SJSA1 (cell line): Measurements from ENCODE around the gene ARHGEF3. TPM values are rescaled to one million over a fixed set of nuclear protein-coding genes. Genes with fewer than 3 reads are reported as not detected.

Experiments
- DNase-seq, 2 experiments: peaks; one replicate each; pipeline ENCODE4 v3.0.0-alpha.2; 2015 to 2020; ENCODE audit warnings: low spot score in 2 of 2, low read depth in 1 of 2
- H3K27ac ChIP-seq: fragments of 250-450 bp; sonication (Bioruptor Pico); 2 replicates; pipeline ENCODE4 v1.5.1; 2020; ENCODE audit warnings: mild to moderate bottlenecking, moderate library complexity
- H3K27me3 ChIP-seq: fragments of 250-450 bp; sonication (Bioruptor Pico); replicated peaks from 2 replicates; pipeline ENCODE4 v1.5.1; 2020; ENCODE audit warnings: mild to moderate bottlenecking, moderate library complexity
- H3K36me3 ChIP-seq: fragments of 250-450 bp; sonication (Bioruptor Pico); 2 replicates; pipeline ENCODE4 v1.5.1; 2020; ENCODE audit warnings: mild to moderate bottlenecking
- H3K4me1 ChIP-seq: fragments of 250-450 bp; sonication (Bioruptor Pico); replicated peaks from 2 replicates; pipeline ENCODE4 v1.6.1; 2021; ENCODE audit warnings: mild to moderate bottlenecking
- H3K4me3 ChIP-seq: fragments of 250-450 bp; sonication (Bioruptor Pico); 2 replicates; pipeline ENCODE4 v1.5.1; 2020; ENCODE audit warnings: mild to moderate bottlenecking
- H3K9me3 ChIP-seq: fragments of 250-450 bp; sonication (Bioruptor Pico); replicated peaks from 2 replicates; pipeline ENCODE4 v1.5.1; 2020; ENCODE audit warnings: mild to moderate bottlenecking
- total RNA-seq: library from RNA; depleted of rRNA; stranded (reverse); fragments of >200 nt; shearing (Covaris generic); gene quantifications from 2 replicates; pipeline ENCODE4 v1.2.3, GENCODE V29; 2014

Gene ARHGEF3
- total RNA-seq, 1 experiment from 2014 or later: 2.2 TPM

DNA sequence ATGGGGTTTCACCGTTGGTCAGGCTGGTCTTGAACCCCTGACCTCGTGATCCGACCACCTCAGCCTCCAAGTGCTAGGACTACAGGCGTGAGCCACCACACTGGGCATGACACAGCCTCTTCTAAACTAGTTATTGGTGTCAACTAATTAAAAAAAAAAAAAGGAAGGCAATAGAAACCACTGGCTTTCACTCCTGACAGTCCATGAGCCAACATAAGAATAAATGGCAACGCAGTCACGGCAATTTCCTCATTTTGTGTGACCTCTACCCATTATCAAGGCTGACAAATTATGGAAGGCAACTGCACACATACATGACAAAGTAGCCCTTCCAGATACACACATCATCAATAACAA is 5.9 kb downstream of the ARHGEF3 start:
- H3K27ac ChIP-seq: no peak overlapping the region
- H3K4me1 ChIP-seq: no peaks in the 10 kb centered on the region
- H3K9me3 ChIP-seq: no peaks in the 10 kb centered on the region
- H3K4me3 ChIP-seq: no peak overlapping the region
- no peak for DNase-seq
- no peaks in the 10 kb centered on the region for H3K36me3 ChIP-seq
- H3K27me3 ChIP-seq: no peaks in the 10 kb centered on the region

GRCh38 chr3:56795097-56795828 is 6.5 kb downstream of the ARHGEF3 start:
- no peaks in the 10 kb centered on the region for H3K9me3 ChIP-seq
- no peaks in the 10 kb centered on the region for H3K27me3 ChIP-seq
- no peaks in the 10 kb centered on the region for H3K4me1 ChIP-seq
- no peaks in the 10 kb centered on the region for H3K36me3 ChIP-seq
- H3K4me3 ChIP-seq: no peak overlapping the region
- H3K27ac ChIP-seq: no peak overlapping the region
- DNase-seq: no peak

DNA sequence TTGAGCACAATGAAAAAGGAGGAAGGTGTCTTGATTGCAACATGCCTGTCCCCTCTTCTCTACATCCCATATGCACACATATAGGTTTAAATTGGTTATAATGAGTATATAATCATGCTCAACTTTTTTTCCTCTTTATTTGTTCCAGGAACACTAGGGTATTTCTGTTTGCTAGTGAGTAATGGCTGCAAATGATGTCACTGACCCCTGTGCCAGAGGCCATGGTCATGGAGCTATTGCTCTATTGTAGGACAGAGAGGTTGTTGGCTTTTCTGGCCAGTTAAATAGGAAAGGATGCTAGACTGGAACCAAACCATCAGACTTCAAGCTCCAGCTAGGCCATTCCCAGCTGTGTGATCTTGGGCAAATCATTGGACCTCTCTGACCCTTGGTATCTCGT is 9.6 kb downstream of the ARHGEF3 start:
- no peak for DNase-seq
- no peaks in the 10 kb centered on the region for H3K4me1 ChIP-seq
- H3K27me3 ChIP-seq: no peaks in the 10 kb centered on the region
- no peaks in the 10 kb centered on the region for H3K36me3 ChIP-seq
- H3K4me3 ChIP-seq: no peak overlapping the region
- H3K27ac ChIP-seq: no peak overlapping the region
- H3K9me3 ChIP-seq: no peaks in the 10 kb centered on the region

DNA sequence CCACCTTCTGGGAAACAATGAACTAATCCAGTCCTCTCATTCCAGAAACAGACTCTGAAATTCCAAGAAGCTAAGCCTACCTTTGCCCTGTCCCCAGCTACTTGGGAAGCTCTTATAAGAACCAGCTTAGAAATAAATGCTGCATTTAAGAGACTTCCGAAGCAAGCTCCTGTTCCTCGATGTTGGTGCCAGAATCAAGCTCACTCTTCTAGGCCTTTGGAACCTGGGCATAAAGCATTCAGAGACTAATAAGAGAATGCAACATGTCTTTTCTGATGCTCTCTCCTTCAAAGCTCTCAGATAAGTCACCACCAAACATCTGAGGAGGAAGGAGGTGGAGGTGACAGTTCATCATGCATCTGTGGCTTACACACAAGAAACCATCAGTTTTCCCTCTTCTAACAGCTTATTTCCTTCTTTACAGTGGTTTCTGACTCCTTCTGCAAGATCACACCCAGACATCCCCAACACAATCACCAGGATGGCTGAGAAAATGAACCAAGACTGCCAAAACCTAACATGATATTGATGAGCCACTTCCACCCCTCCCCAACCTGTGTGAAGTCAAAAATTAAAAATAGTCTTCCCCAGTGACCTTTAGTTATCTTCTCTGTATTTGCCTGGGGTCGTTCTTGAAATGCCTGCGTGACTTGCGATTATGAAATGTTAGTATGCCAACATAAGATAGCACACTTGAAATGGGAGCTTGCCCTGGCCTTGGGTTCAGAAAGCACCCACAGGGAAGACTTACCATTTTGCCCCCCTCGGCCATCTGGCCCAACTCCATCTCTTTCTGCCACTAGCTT is 11.5 kb downstream of the ARHGEF3 start:
- H3K4me3 ChIP-seq: no peak overlapping the region
- no peak overlapping the region for H3K27ac ChIP-seq

DNA sequence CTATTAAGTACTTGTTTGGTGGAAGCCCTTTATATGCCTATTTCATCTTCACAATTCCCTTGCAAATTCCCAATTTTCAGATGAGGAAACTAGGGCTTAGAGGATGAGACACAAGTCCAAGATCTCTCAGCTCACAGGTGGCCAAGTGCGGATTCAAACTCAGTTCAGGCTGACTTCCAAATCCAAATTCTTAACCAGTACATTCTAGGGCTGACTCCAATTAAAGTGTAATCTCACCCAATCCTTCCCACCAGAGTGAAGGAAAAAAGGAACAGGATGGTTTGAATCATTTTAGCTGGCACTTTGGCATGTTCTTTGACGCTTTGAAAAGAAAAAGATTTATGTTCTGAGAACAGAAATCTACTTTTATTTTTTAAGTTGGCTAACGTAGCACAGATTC is 12.7 kb downstream of the ARHGEF3 start:
- Histone ChIP-seq H3K27ac (no peak overlapping the region), H3K27me3 (no peaks in the 10 kb centered on the region), H3K9me3 (no peaks in the 10 kb centered on the region), H3K4me3 (no peak overlapping the region), H3K36me3 (no peaks in the 10 kb centered on the region), H3K4me1 (no peaks in the 10 kb centered on the region)
- DNase-seq: no peak

More for the DNA sequence above, 11.5 kb downstream of the ARHGEF3 start:
- Histone ChIP-seq H3K9me3 (no peaks in the 10 kb centered on the region), H3K27me3 (no peaks in the 10 kb centered on the region), H3K36me3 (no peaks in the 10 kb centered on the region), H3K4me1 (no peaks in the 10 kb centered on the region)
- DNase-seq: no peak

DNA sequence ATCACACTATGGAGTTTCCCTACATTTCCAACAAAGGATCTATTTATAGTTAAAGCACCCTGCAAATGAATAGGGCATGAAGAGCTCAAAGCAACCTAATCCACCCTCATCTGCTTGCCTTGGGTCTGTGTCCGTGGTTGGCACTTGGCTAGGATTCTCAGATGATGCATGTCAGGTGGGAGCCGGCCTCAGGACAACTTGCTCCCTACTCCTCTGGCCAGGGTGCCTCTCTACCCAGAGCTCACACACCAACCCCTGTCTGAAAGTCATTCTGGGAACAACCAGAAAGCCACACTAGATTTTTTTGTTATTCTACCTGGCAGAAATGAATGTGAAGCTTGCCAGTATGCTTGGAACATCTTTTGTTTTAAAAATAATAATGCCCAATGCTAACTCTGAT is 13.2 kb downstream of the ARHGEF3 start:
- Histone ChIP-seq H3K4me3 (no peak overlapping the region), H3K36me3 (no peaks in the 10 kb centered on the region), H3K4me1 (peaks cover 1% of the 10 kb centered on the region; the same call in 1 of the 2 replicates), H3K27me3 (no peaks in the 10 kb centered on the region), H3K9me3 (no peaks in the 10 kb centered on the region), H3K27ac (no peak overlapping the region)
- DNase-seq: no peak

DNA sequence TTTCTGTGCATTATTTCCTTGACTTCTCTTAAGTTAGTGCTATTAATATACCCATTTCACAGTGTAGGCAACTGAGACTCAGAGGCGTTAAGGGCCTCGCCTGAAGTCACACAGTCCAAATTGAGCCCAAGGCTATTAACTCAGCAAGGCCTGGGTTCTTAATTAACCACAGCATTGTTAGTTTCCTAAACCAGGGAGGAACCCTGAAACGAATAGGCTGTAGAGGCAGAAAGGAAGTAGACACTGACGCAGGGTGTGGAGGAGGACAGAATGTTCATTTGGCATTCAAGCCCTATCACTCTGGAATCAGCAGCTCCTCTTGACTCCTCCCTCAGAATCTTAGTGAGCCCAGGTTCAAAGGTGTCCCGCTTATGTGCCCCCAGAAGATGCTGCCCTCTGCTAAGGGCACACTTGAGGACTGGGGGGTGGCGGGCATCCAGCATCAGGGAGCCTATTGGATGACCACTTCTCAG is 13.9 kb downstream of the ARHGEF3 start:
- Histone ChIP-seq H3K27ac (no peak overlapping the region), H3K4me1 (peaks cover 5% of the 10 kb centered on the region; the same call in 1 of the 2 replicates), H3K9me3 (no peaks in the 10 kb centered on the region), H3K36me3 (no peaks in the 10 kb centered on the region), H3K4me3 (no peak overlapping the region), H3K27me3 (no peaks in the 10 kb centered on the region)
- no peak for DNase-seq

DNA sequence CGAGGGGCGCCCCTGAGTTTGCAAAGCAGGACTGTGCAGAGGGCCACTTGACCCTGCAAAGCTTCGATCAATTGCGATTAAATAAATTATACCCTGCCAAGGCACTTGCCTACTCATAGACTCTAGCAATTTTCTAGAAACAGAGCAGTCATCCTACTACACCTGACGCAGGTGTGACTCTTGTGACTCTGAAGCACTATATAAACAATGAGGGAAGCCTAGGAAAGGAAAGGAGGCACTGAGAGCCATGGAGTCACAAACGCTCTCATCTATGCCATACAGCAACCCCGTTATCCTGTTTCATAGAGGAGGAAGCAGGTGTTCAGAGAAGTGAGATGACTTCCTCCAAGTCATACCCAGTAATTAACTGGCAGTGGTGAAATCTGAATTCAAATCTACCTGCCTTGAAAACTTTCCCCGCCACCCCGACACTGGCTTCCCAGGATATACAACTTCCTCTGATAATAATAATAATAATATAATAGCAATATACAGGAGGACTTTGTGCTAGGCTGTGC is 14.4 kb downstream of the ARHGEF3 start:
- no peaks in the 10 kb centered on the region for H3K27me3 ChIP-seq
- H3K9me3 ChIP-seq: no peaks in the 10 kb centered on the region
- H3K27ac ChIP-seq: no peak overlapping the region
- H3K36me3 ChIP-seq: no peaks in the 10 kb centered on the region
- no peak overlapping the region for H3K4me3 ChIP-seq
- no peak for DNase-seq
- H3K4me1 ChIP-seq: peaks cover 5% of the 10 kb centered on the region; the same call in 1 of the 2 replicates

DNA sequence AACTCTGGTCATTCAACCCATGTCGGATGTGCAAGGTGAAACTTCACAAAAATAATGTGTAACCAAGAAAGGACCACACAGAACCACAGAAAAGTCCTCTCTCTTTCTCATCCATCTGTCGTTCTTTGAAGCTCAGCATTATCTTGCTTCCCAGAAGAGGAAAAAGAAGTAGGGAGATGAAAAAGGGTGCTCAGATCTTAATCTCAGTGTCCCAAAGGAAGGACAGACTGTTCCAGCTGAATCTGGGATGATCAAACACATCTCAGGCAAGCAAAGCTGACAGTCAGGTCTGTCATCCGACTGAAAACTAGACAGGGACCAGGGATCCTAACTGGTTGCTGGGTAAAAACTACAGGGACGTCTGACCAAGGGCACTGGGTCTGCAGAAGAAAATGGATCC is 16.2 kb downstream of the ARHGEF3 start:
- Histone ChIP-seq H3K4me3 (no peak overlapping the region), H3K27ac (no peak overlapping the region), H3K27me3 (no peaks in the 10 kb centered on the region), H3K9me3 (no peaks in the 10 kb centered on the region), H3K4me1 (peaks cover 5% of the 10 kb centered on the region; the same call in 1 of the 2 replicates), H3K36me3 (no peaks in the 10 kb centered on the region)
- no peak for DNase-seq

- no peak for DNase-seq
- H3K4me1 ChIP-seq: peaks cover 5% of the 10 kb centered on the region; the same call in 1 of the 2 replicates
- H3K9me3 ChIP-seq: no peaks in the 10 kb centered on the region
- no peak overlapping the region for H3K27ac ChIP-seq
- no peaks in the 10 kb centered on the region for H3K36me3 ChIP-seq
- no peak overlapping the region for H3K4me3 ChIP-seq
- H3K27me3 ChIP-seq: no peaks in the 10 kb centered on the region
These were observed 17.2 kb downstream of the ARHGEF3 start for GRCh38 chr3:56784448-56785001.

- Histone ChIP-seq H3K4me3 (no peak overlapping the region), H3K4me1 (peaks cover 5% of the 10 kb centered on the region; the same call in 1 of the 2 replicates), H3K27ac (no peak overlapping the region), H3K27me3 (no peaks in the 10 kb centered on the region), H3K9me3 (no peaks in the 10 kb centered on the region), H3K36me3 (no peaks in the 10 kb centered on the region)
- DNase-seq: peak in 1 of 2 experiments; percentile 40
These were observed 17.9 kb downstream of the ARHGEF3 start for GRCh38 chr3:56783644-56784447.

DNA sequence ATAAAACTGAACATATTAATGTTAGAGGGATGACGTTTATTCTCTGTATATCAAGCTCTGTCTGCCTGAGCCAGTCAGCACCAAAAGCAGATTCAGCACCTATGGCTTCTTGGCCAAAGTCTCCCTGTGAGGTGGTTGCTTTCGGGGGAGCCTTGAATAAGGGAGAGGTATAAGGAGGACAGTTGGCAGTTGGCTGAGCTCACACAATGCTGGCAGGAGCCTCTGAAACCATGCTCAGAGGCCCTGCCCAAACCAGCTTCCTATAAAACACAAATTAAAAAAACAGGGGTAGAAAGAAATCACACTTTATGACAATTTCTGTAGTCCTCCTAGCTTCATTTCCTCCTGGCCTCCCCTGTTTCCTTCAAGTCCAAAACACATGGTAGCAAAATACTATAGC is 18.8 kb downstream of the ARHGEF3 start:
- H3K27me3 ChIP-seq: no peaks in the 10 kb centered on the region
- no peak for DNase-seq
- H3K27ac ChIP-seq: no peak overlapping the region
- H3K4me1 ChIP-seq: peaks cover 5% of the 10 kb centered on the region; the same call in 1 of the 2 replicates
- no peak overlapping the region for H3K4me3 ChIP-seq
- no peaks in the 10 kb centered on the region for H3K36me3 ChIP-seq
- no peaks in the 10 kb centered on the region for H3K9me3 ChIP-seq

DNA sequence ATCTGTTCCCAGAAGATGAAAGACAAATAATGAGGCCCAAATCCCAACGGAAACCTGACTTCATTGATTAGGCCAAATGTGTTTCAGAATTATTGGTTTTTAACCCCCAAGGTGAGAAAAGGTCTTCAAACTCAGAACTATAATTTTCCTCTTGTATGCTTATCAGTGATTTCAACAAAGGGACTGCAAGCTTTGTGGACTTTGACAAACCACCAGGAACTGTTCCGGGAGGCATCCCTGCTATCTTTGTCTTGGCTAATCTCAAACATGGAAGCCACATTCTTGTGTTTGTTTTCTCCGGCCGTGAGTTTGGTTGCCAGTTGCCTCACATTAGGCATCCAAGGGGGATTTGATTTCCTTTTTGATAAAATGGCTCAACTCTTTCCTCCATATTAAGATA is 19.5 kb downstream of the ARHGEF3 start:
- H3K4me1 ChIP-seq: peaks cover 5% of the 10 kb centered on the region; the same call in 1 of the 2 replicates
- H3K27ac ChIP-seq: no peak overlapping the region
- H3K4me3 ChIP-seq: no peak overlapping the region
- no peaks in the 10 kb centered on the region for H3K36me3 ChIP-seq
- no peaks in the 10 kb centered on the region for H3K9me3 ChIP-seq
- H3K27me3 ChIP-seq: no peaks in the 10 kb centered on the region
- no peak for DNase-seq
